OCI-LY7 (cell line): ENCODE data around the gene FST. TPM values are rescaled to one million over a fixed set of nuclear protein-coding genes. Genes with fewer than 3 reads are reported as not detected.

Source experiments
- BruUV-seq: library from RNA; stranded (reverse); fragments of 400-500 nt; replicated peaks from 2 replicates; lab custom pipeline; 2021; lab: Mats Ljungman, UMichigan
- CTCF ChIA-PET: fragments of 300-600 bp; sonication (Branson Sonifier 250); formaldehyde crosslinking; loops from one replicate; lab custom pipeline; 2022; ENCODE audit warnings: antibody characterized with exemption; ENCODE audit not compliant: unreplicated experiment; lab: Charles Lee
- POLR2A ChIA-PET: fragments of 300-600 bp; sonication (Branson Sonifier 250); formaldehyde crosslinking; loops from one replicate; lab custom pipeline; 2022; ENCODE audit warnings: antibody characterized with exemption; lab: Charles Lee
- DNase-seq: peaks from one replicate; pipeline ENCODE4 v3.0.0-alpha.2; 2015; ENCODE audit warnings: low spot score
- H2AFZ ChIP-seq: fragments of 200-600 bp; sonication (generic), shearing (Covaris generic); 2 replicates; pipeline ENCODE4 v1.6.1; 2014; ENCODE audit warnings: mild to moderate bottlenecking, antibody characterized with exemption, low read length, moderate library complexity
- H3K27ac ChIP-seq: fragments of 200-600 bp; sonication (generic); 2 replicates; pipeline ENCODE4 v1.5.1; 2014; ENCODE audit warnings: mixed run types, low read depth, mild to moderate bottlenecking, moderate library complexity, low read length, inconsistent platforms; ENCODE audit not compliant: poor library complexity, severe bottlenecking
- H3K36me3 ChIP-seq: fragments of 200-600 bp; sonication (generic); 2 replicates; pipeline ENCODE4 v1.6.1; 2014; ENCODE audit warnings: mild to moderate bottlenecking, antibody characterized with exemption, low read length, moderate library complexity, mixed read lengths; ENCODE audit not compliant: insufficient read depth
- H3K4me1 ChIP-seq: fragments of 200-600 bp; sonication (generic); 2 replicates; pipeline ENCODE4 v1.5.1; 2014; ENCODE audit warnings: mild to moderate bottlenecking, low read length; ENCODE audit not compliant: insufficient read depth, poor library complexity, severe bottlenecking
- H3K4me2 ChIP-seq: fragments of 200-600 bp; sonication (generic); 2 replicates; pipeline ENCODE4 v1.6.1; 2014; ENCODE audit warnings: mild to moderate bottlenecking, low read length
- H3K4me3 ChIP-seq: fragments of 200-600 bp; sonication (generic); 2 replicates; pipeline ENCODE4 v1.5.1; 2014; ENCODE audit warnings: mild to moderate bottlenecking, low read depth, low read length; ENCODE audit not compliant: poor library complexity, severe bottlenecking
- H3K79me2 ChIP-seq: fragments of 200-600 bp; sonication (generic); 2 replicates; pipeline ENCODE4 v1.6.1; 2016; ENCODE audit warnings: low read depth, mild to moderate bottlenecking, low read length, moderate library complexity, mixed read lengths; ENCODE audit not compliant: insufficient read depth
- H3K9me2 ChIP-seq: fragments of 200-600 bp; sonication (generic); 2 replicates; pipeline ENCODE4 v1.6.1; 2016; ENCODE audit warnings: mild to moderate bottlenecking, low read length, mixed read lengths; ENCODE audit not compliant: insufficient read depth
- H3K9me3 ChIP-seq: fragments of 200-600 bp; sonication (generic); 2 replicates; pipeline ENCODE4 v1.6.1; 2014; ENCODE audit warnings: mild to moderate bottlenecking, mixed run types, low read length, mixed read lengths
- H4K20me1 ChIP-seq: fragments of 200-600 bp; sonication (generic); 2 replicates; pipeline ENCODE4 v1.6.1; 2014; ENCODE audit warnings: mild to moderate bottlenecking, antibody characterized with exemption, low read length, moderate library complexity, mixed read lengths; ENCODE audit not compliant: insufficient read depth
- CTCF ChIP-seq: fragments of 200-600 bp; sonication (generic); conservative IDR thresholded peaks from 2 replicates; pipeline ENCODE4 v1.5.1; 2014; ENCODE audit warnings: mild to moderate bottlenecking, antibody characterized with exemption, low read length, moderate library complexity, mixed read lengths
- EZH2phosphoT487 ChIP-seq: fragments of 200-600 bp; sonication (generic); IDR thresholded peaks from 2 replicates; pipeline ENCODE4 v1.6.1; 2018; ENCODE audit warnings: low read depth, borderline replicate concordance, mild to moderate bottlenecking, mixed run types, antibody characterized with exemption, low read length, moderate library complexity, mixed read lengths
- intact Hi-C: fragments of 100-400 bp; cut with micrococcal nuclease; formaldehyde crosslinking; loops from one replicate; pipeline ENCODE4 v1.10.0; 2022; ENCODE audit not compliant: unreplicated experiment
- total RNA-seq, 2 experiments: library from RNA; depleted of rRNA in 1 of 2; stranded (reverse); fragments of >200 nt in 1 of 2; shearing (Covaris generic) in 1 of 2; gene quantifications; 2 replicates each; pipeline ENCODE4 v1.2.3, GENCODE V29; 2014 to 2022

FST gene
- total RNA-seq, 2 experiments from 2014 or later = not detected

- H3K4me1 ChIP-seq = no peaks in the 10 kb centered on the region
- no peaks in the 10 kb centered on the region for H4K20me1 ChIP-seq
- TF ChIP-seq EZH2phosphoT487 = no peak
- TF ChIP-seq CTCF = no peak
- intact Hi-C loops = no loop called here
- H3K9me2 ChIP-seq = no peaks in the 10 kb centered on the region
- no peak overlapping the region for H2AFZ ChIP-seq
- H3K27ac ChIP-seq = no peak overlapping the region
- POLR2A ChIA-PET = no interaction called here
- BruUV-seq = no TSS peak
- DNase-seq = no peak
- CTCF ChIA-PET = no interaction called here
- H3K79me2 ChIP-seq = no peaks in the 10 kb centered on the region
- H3K4me3 ChIP-seq = no peak overlapping the region
- no peaks in the 10 kb centered on the region for H3K9me3 ChIP-seq
- H3K4me2 ChIP-seq = no peak overlapping the region
- no peaks in the 10 kb centered on the region for H3K36me3 ChIP-seq
Observed at GRCh38 chr5:53520813-53521212, 40.4 kb downstream of the FST start.

Other genes with a start within 250 kb of the FST start
- 49.1 and 57.2 TPM in 2 replicates for gene NDUFS4, start 80.0 kb downstream of the FST start, total RNA-seq (2014; rRNA removed; shearing (Covaris generic))
- 35.1 and 38.1 TPM in 2 replicates for gene NDUFS4, start 80.0 kb downstream of the FST start, total RNA-seq (2022)